A549 treated with AZD9567 at 1 μM for 4 hours (cell line): Measurements from ENCODE around the gene MSH5. TPM values are rescaled to one million over a fixed set of nuclear protein-coding genes. Genes with fewer than 3 reads are reported as not detected.

ENCODE experiments used
- total RNA-seq: library from RNA; stranded (reverse); fragments of 200-300 nt; extraction: Qiagen RNA extraction; gene quantifications from 5 replicates; pipeline ENCODE4 v1.2.3, GENCODE V29; 2022; ENCODE audit not compliant: insufficient read depth

MSH5 gene
- total RNA-seq, 1 experiment from 2014 or later, result 14.0 TPM

Other genes starting within 250 kb of the MSH5 start
- gene MICB, start 241.9 kb upstream of the MSH5 start, total RNA-seq, result 6.3 to 10.0 TPM (median 7.2 TPM) in 5 replicates
- gene MCCD1, start 211.0 kb upstream of the MSH5 start, total RNA-seq, result not detected in 5 replicates
- 335 to 403 TPM (median 384 TPM) in 5 replicates for gene DDX39B, start 198.0 kb upstream of the MSH5 start, total RNA-seq
- 0.43 to 0.72 TPM (median 0.55 TPM) in 4 of 5 replicates, not detected in the other for gene ATP6V1G2, start 193.4 kb upstream of the MSH5 start, total RNA-seq
- gene NFKBIL1, start 192.4 kb upstream of the MSH5 start, total RNA-seq, result 10.5 to 15.8 TPM (median 11.3 TPM) in 5 replicates
- gene LTA, start 167.7 kb upstream of the MSH5 start, total RNA-seq, result 0.07 to 0.21 TPM (median 0.08 TPM) in 3 of 5 replicates, not detected in the others
- gene TNF, start 164.4 kb upstream of the MSH5 start, total RNA-seq, result 0.09 to 0.10 TPM (median 0.10 TPM) in 3 of 5 replicates, not detected in the others
- 0.28 to 0.37 TPM (median 0.33 TPM) in 4 of 5 replicates, not detected in the other for gene LTB, start 157.6 kb upstream of the MSH5 start, total RNA-seq
- gene LST1, start 153.7 kb upstream of the MSH5 start, total RNA-seq, result 0.36 to 0.58 TPM (median 0.39 TPM) in 3 of 5 replicates, not detected in the others
- not detected in 5 replicates for gene NCR3, start 147.0 kb upstream of the MSH5 start, total RNA-seq
- gene AIF1, start 124.8 kb upstream of the MSH5 start, total RNA-seq, result not detected in 5 replicates
- gene PRRC2A, start 119.3 kb upstream of the MSH5 start, total RNA-seq, result 51.3 to 92.7 TPM (median 87.1 TPM) in 5 replicates
- gene BAG6, start 87.3 kb upstream of the MSH5 start, total RNA-seq, result 106 to 149 TPM (median 137 TPM) in 5 replicates
- 3.0 to 6.4 TPM (median 3.4 TPM) in 5 replicates for gene APOM, start 84.1 kb upstream of the MSH5 start, total RNA-seq
- gene C6orf47, start 79.2 kb upstream of the MSH5 start, total RNA-seq, result 11.3 to 12.5 TPM (median 11.8 TPM) in 5 replicates
- gene GPANK1, start 75.0 kb upstream of the MSH5 start, total RNA-seq, result 8.7 to 11.6 TPM (median 10.2 TPM) in 5 replicates
- gene CSNK2B, start 73.9 kb upstream of the MSH5 start, total RNA-seq, result 167 to 183 TPM (median 175 TPM) in 5 replicates
- 4.5 to 5.2 TPM (median 5.0 TPM) in 4 of 5 replicates, not detected in the other for gene LY6G5B, start 70.0 kb upstream of the MSH5 start, total RNA-seq
- gene LY6G5C, start 58.9 kb upstream of the MSH5 start, total RNA-seq, result 0.87 to 3.8 TPM (median 1.6 TPM) in 5 replicates
- 13.9 to 20.0 TPM (median 18.3 TPM) in 5 replicates for gene ABHD16A, start 36.7 kb upstream of the MSH5 start, total RNA-seq
- gene LY6G6F, start 33.1 kb upstream of the MSH5 start, total RNA-seq, result not detected in 5 replicates
- not detected in 5 replicates for gene LY6G6D, start 24.7 kb upstream of the MSH5 start, total RNA-seq
- 0.09 to 0.12 TPM (median 0.10 TPM) in 3 of 5 replicates, not detected in the others for gene LY6G6C, start 18.3 kb upstream of the MSH5 start, total RNA-seq
- 0.07 TPM in 1 of 5 replicates, not detected in the others for gene MPIG6B, start 16.6 kb upstream of the MSH5 start, total RNA-seq
- 18.1 to 32.1 TPM (median 29.3 TPM) in 5 replicates for gene DDAH2, start 10.7 kb upstream of the MSH5 start, total RNA-seq
- gene CLIC1, start 3.5 kb upstream of the MSH5 start, total RNA-seq, result 451 to 493 TPM (median 458 TPM) in 5 replicates
- gene SAPCD1, start 22.7 kb downstream of the MSH5 start, total RNA-seq, result 3.0 to 4.6 TPM (median 3.9 TPM) in 4 of 5 replicates, not detected in the other
- gene VWA7, start 37.3 kb downstream of the MSH5 start, total RNA-seq, result 1.6 to 4.5 TPM (median 1.8 TPM) in 5 replicates
- 46.5 to 58.0 TPM (median 53.6 TPM) in 5 replicates for gene VARS1, start 55.7 kb downstream of the MSH5 start, total RNA-seq
- 42.7 to 60.2 TPM (median 57.9 TPM) in 5 replicates for gene LSM2, start 67.0 kb downstream of the MSH5 start, total RNA-seq
- gene HSPA1L, start 75.3 kb downstream of the MSH5 start, total RNA-seq, result 0.97 to 1.8 TPM (median 1.1 TPM) in 5 replicates
- 189 to 295 TPM (median 214 TPM) in 5 replicates for gene HSPA1A, start 75.5 kb downstream of the MSH5 start, total RNA-seq
- 154 to 227 TPM (median 167 TPM) in 5 replicates for gene HSPA1B, start 87.7 kb downstream of the MSH5 start, total RNA-seq
- 27.6 to 34.9 TPM (median 30.4 TPM) in 5 replicates for gene NEU1, start 122.8 kb downstream of the MSH5 start, total RNA-seq
- gene SLC44A4, start 139.0 kb downstream of the MSH5 start, total RNA-seq, result 0.05 TPM in 1 of 5 replicates, not detected in the others
- gene EHMT2, start 157.7 kb downstream of the MSH5 start, total RNA-seq, result 25.4 to 29.9 TPM (median 28.1 TPM) in 5 replicates
- gene ZBTB12, start 162.1 kb downstream of the MSH5 start, total RNA-seq, result 2.9 to 3.6 TPM (median 3.3 TPM) in 5 replicates
- gene C2, start 187.7 kb downstream of the MSH5 start, total RNA-seq, result 0.16 to 0.44 TPM (median 0.20 TPM) in 4 of 5 replicates, not detected in the other
- gene CFB, start 206.1 kb downstream of the MSH5 start, total RNA-seq, result 1.3 to 2.6 TPM (median 2.4 TPM) in 5 replicates
- 75.8 to 81.6 TPM (median 76.7 TPM) in 5 replicates for gene NELFE, start 219.0 kb downstream of the MSH5 start, total RNA-seq
- gene SKIC2, start 219.2 kb downstream of the MSH5 start, total RNA-seq, result 25.9 to 29.7 TPM (median 26.7 TPM) in 5 replicates
- 11.5 to 12.7 TPM (median 11.8 TPM) in 5 replicates for gene DXO, start 232.1 kb downstream of the MSH5 start, total RNA-seq
- gene C4A, start 242.1 kb downstream of the MSH5 start, total RNA-seq, result 1.0 to 2.2 TPM (median 1.3 TPM) in 4 of 5 replicates, not detected in the other